K562 (cell line): ENCODE data around the gene PLEKHM3. TPM values are rescaled to one million over a fixed set of nuclear protein-coding genes. Genes with fewer than 3 reads are reported as not detected.
A peak's percentile ranks its signal among the peaks of the same experiment; 100 is the strongest.

Experiments used
- ATAC-seq: fragments of 200-7000 bp; cut with Tn5 transposase; 3 replicates; pipeline ENCODE4 v1.9.1; 2020; ENCODE audit warnings: moderate library complexity
- BruUV-seq: library from RNA; stranded (reverse); fragments of 400-500 nt; replicated peaks from 2 replicates; lab custom pipeline; 2021; lab: Mats Ljungman, UMichigan
- CTCF ChIA-PET: fragments of 300-600 bp; formaldehyde crosslinking; extraction: SDS; loops from one replicate; lab custom pipeline; 2021; ENCODE audit warnings: low intra/inter-chr PET ratio; lab: Yijun Ruan, JAX
- POLR2A ChIA-PET: fragments of 300-600, 350-650 bp; sonication (Branson Sonifier 250); formaldehyde crosslinking; extraction: SDS; loops from one replicate; lab custom pipeline; 2021; ENCODE audit warnings: antibody characterized with exemption, inconsistent platforms; lab: Yijun Ruan, JAX
- DNase-seq, 4 experiments: peaks; one replicate each; pipeline versions ENCODE4 v3.0.0 to v3.0.0-alpha.2; 2011 to 2018; ENCODE audit warnings: low spot score in 3 of 4, mixed read lengths in 3 of 4; ENCODE audit errors: extremely low read depth in 1 of 4
- FAIRE-seq: peaks from 2 replicates; lab custom pipeline; 2011; peaks lifted over from hg19 to GRCh38; lab: Jason Lieb, UNC
- H2AFZ ChIP-seq: 2 replicates; pipeline ENCODE4 v1.6.0; 2011; ENCODE audit warnings: low read depth, low read length, control low read depth, inconsistent platforms
- H3K27ac ChIP-seq: fragments of 200-600 bp; 3 replicates; pipeline ENCODE4 v1.8.0; 2011; ENCODE audit warnings: low read depth, mild to moderate bottlenecking, control low read depth, inconsistent platforms, low read length, moderate library complexity, mixed read lengths; ENCODE audit errors: extremely low read depth
- H3K27me3 ChIP-seq, 2 experiments: fragments of 300-600 bp in 1 of 2; 2 replicates in 1 of 2; 3 replicates in 1 of 2; pipeline versions ENCODE4 v1.6.0 to v1.8.0; 2011; ENCODE audit warnings: inconsistent platforms in 2 of 2, low read length in 2 of 2, mild to moderate bottlenecking in 1 of 2, mixed read lengths in 1 of 2, moderate library complexity in 1 of 2; ENCODE audit not compliant: control insufficient read depth in 2 of 2, insufficient read depth in 2 of 2
- H3K36me3 ChIP-seq: fragments of 300-600 bp; 3 replicates; pipeline ENCODE4 v1.8.0; 2011; ENCODE audit warnings: mild to moderate bottlenecking, low read length, inconsistent platforms; ENCODE audit not compliant: control insufficient read depth, insufficient read depth
- H3K4me1 ChIP-seq, 2 experiments: fragments of 200-600 bp in 1 of 2; replicated peaks in 1 of 2; 2 replicates in 1 of 2; 3 replicates in 1 of 2; pipeline versions ENCODE4 v1.5.1 to v1.8.0; 2011; ENCODE audit warnings: inconsistent platforms in 2 of 2, low read length in 2 of 2, mild to moderate bottlenecking in 1 of 2, mixed read lengths in 1 of 2, moderate library complexity in 1 of 2; ENCODE audit not compliant: control insufficient read depth in 2 of 2, insufficient read depth in 2 of 2
- H3K4me2 ChIP-seq: 2 replicates; pipeline ENCODE4 v1.6.1; 2011; ENCODE audit warnings: low read length, control low read depth, inconsistent platforms, mixed read lengths; ENCODE audit not compliant: insufficient read depth
- H3K4me3 ChIP-seq: fragments of 200-600 bp; sonication (generic), shearing (Covaris generic); 2 replicates; pipeline ENCODE4 v1.5.1; 2016; ENCODE audit warnings: control low read depth, inconsistent platforms
- H3K79me2 ChIP-seq: fragments of 200-600 bp; 3 replicates; pipeline ENCODE4 v1.8.0; 2011; ENCODE audit warnings: low read length, inconsistent platforms; ENCODE audit not compliant: control insufficient read depth, insufficient read depth
- H3K9ac ChIP-seq, 2 experiments: 2 replicates each; pipeline versions ENCODE4 v1.6.0 to v1.6.1; 2011; ENCODE audit warnings: low read depth in 2 of 2, low read length in 2 of 2, control low read depth in 1 of 2, inconsistent platforms in 1 of 2, mild to moderate bottlenecking in 1 of 2, mixed read lengths in 1 of 2; ENCODE audit not compliant: insufficient read depth in 1 of 2
- H3K9me1 ChIP-seq: one replicate; pipeline ENCODE4 v1.6.0; 2011; ENCODE audit warnings: inconsistent platforms, mild to moderate bottlenecking, low read length, moderate library complexity; ENCODE audit not compliant: control insufficient read depth, insufficient read depth
- H3K9me3 ChIP-seq: replicated peaks from 2 replicates; pipeline ENCODE4 v1.5.1; 2011; ENCODE audit warnings: low read depth, low read length, inconsistent platforms; ENCODE audit not compliant: control insufficient read depth, insufficient read depth
- H4K20me1 ChIP-seq: replicated peaks from 2 replicates; pipeline ENCODE4 v1.6.1; 2011; ENCODE audit warnings: low read length, inconsistent platforms, mixed read lengths; ENCODE audit not compliant: control insufficient read depth, insufficient read depth
- CBX3 ChIP-seq, 2 experiments: IDR thresholded peaks; 1 replicate in 1 of 2; 2 replicates in 1 of 2; pipeline ENCODE4 v1.6.1; 2012; ENCODE audit warnings: inconsistent platforms in 2 of 2, low read length in 2 of 2, borderline replicate concordance in 1 of 2, control low read depth in 1 of 2
- GABPB1 ChIP-seq: sonication (generic); formaldehyde crosslinking; IDR thresholded peaks from 2 replicates; pipeline ENCODE4 v1.8.0; 2022; ENCODE audit warnings: mild to moderate bottlenecking, missing genetic modification reagents
- HCFC1 ChIP-seq: IDR thresholded peaks from 2 replicates; pipeline ENCODE4 v1.6.1; 2012; ENCODE audit warnings: low read depth, low read length, improper control_type of control experiment
- MECOM ChIP-seq: fragments of 250-450 bp; sonication (Bioruptor Pico); IDR thresholded peaks from 2 replicates; pipeline ENCODE4 v1.8.0; 2022; ENCODE audit warnings: inconsistent platforms
- MTA2 ChIP-seq: fragments of 450-650 bp; IDR thresholded peaks from 2 replicates; pipeline ENCODE4 v1.6.1; 2016; ENCODE audit warnings: low read depth
- PHF8 ChIP-seq: fragments of 200-600 bp; sonication (generic); IDR thresholded peaks from 2 replicates; pipeline ENCODE4 v1.6.1; 2012; ENCODE audit warnings: mixed run types, mild to moderate bottlenecking, inconsistent platforms, low read length, moderate library complexity, borderline replicate concordance
- PPARD ChIP-seq: fragments of 250-450 bp; sonication (Bioruptor Pico); IDR thresholded peaks from 2 replicates; pipeline ENCODE4 v1.8.0; 2022; ENCODE audit warnings: inconsistent platforms, mild to moderate bottlenecking, moderate library complexity
- SIRT6 ChIP-seq: IDR thresholded peaks from one replicate; pipeline ENCODE4 v1.6.1; 2012; ENCODE audit warnings: low read depth, mild to moderate bottlenecking, control low read depth, inconsistent platforms, low read length, moderate library complexity
- TAF7 ChIP-seq: fragments of 450-650 bp; IDR thresholded peaks from 2 replicates; pipeline ENCODE4 v1.6.1; 2016; ENCODE audit warnings: missing genetic modification characterization, missing compliant biosample characterization
- ZNF165 ChIP-seq: fragments of 250-450 bp; sonication (Bioruptor Pico); IDR thresholded peaks from 2 replicates; pipeline ENCODE4 v1.4.0; 2020; ENCODE audit warnings: borderline replicate concordance
- ZNF584 ChIP-seq: fragments of 200-800 bp; sonication (Bioruptor generic); IDR thresholded peaks from 2 replicates; pipeline ENCODE4 v1.6.1; 2016; ENCODE audit warnings: low read depth, mild to moderate bottlenecking, missing genetic modification characterization, missing compliant biosample characterization
- WGBS: fragments of 100-300 bp; shearing (Covaris generic); methylation state at CpG from one replicate; pipeline ENCODE4 v1.1.6; 2016; ENCODE audit warnings: low coverage, mixed read lengths; ENCODE audit not compliant: insufficient coverage; ENCODE audit errors: missing lambda C conversion rate; 5-methylcytosine and 5-hydroxymethylcytosine counted together
- in situ Hi-C: fragments of 300-500 bp; cut with MboI; formaldehyde crosslinking; loops from 4 replicates; pipeline ENCODE4 v1.15.0; 2018; ENCODE audit warnings: inconsistent platforms, mixed read lengths
- intact Hi-C: fragments of 100-400 bp; cut with micrococcal nuclease; formaldehyde crosslinking; loops from 2 replicates; pipeline ENCODE4 v1.14.2; 2022
- polyA plus RNA-seq, 8 experiments: library from polyadenylated mRNA; depleted of rRNA in 4 of 8; stranded (reverse) in 5 of 8; unstranded in 3 of 8; fragments of >200 nt; fragmentation: Nextera tagmentation in 2 of 8; fragmentation: Illumina TruSeq in 1 of 8; extraction: Ambion mirVana in 2 of 8; extraction: Trizol in 1 of 8; gene quantifications; 2 replicates each; pipeline versions ENCODE4 v1.2.1 to v1.2.3, GENCODE V29; 2011 to 2014; ENCODE audit warnings: inconsistent platforms in 1 of 8, missing spikeins in 1 of 8
- total RNA-seq, 7 experiments: library from RNA; depleted of rRNA in 6 of 7; stranded (reverse); fragments of >200 nt in 6 of 7; fragmentation: Illumina TruSeq in 2 of 7; extraction: Trizol in 2 of 7; gene quantifications; 2 replicates each; pipeline versions ENCODE4 v1.2.1 to v1.2.3, GENCODE V29; 2011 to 2021; ENCODE audit warnings: low replicate concordance in 1 of 7
- TF ChIP-seq, protein P1 (sequence below): fragments of 450-650 bp; formaldehyde crosslinking; IDR thresholded peaks from 2 replicates; pipeline ENCODE4 v1.4.0; 2020; ENCODE audit warnings: mild to moderate bottlenecking
- TF ChIP-seq, protein P2 (sequence below): fragments of 450-650 bp; formaldehyde crosslinking; IDR thresholded peaks from 2 replicates; pipeline ENCODE4 v1.4.0; 2022; ENCODE audit warnings: missing genetic modification characterization
- TF ChIP-seq, protein P3 (sequence below): fragments of 450-650 bp; IDR thresholded peaks from 2 replicates; pipeline ENCODE4 v1.6.1; 2018; ENCODE audit warnings: mild to moderate bottlenecking, low read depth; ENCODE audit not compliant: partially characterized antibody
- TF ChIP-seq, protein P4 (sequence below), 2 experiments: IDR thresholded peaks; 2 replicates each; pipeline ENCODE4 v1.6.1; 2011; ENCODE audit warnings: borderline replicate concordance in 1 of 2, control low read depth in 1 of 2, low read depth in 1 of 2, low read length in 1 of 2, mild to moderate bottlenecking in 1 of 2, mixed read lengths in 1 of 2, moderate library complexity in 1 of 2; ENCODE audit not compliant: insufficient read depth in 1 of 2, insufficient read length in 1 of 2, poor library complexity in 1 of 2, severe bottlenecking in 1 of 2; ENCODE audit errors: extremely low read depth in 1 of 2

Gene PLEKHM3
- total and polyA plus RNA-seq, 9 of the 15 experiments (the other 6 are each of a cell fraction or from before 2014, with no cell fraction given), result 0.24 to 1.6 (median 1.0) TPM

DNA sequence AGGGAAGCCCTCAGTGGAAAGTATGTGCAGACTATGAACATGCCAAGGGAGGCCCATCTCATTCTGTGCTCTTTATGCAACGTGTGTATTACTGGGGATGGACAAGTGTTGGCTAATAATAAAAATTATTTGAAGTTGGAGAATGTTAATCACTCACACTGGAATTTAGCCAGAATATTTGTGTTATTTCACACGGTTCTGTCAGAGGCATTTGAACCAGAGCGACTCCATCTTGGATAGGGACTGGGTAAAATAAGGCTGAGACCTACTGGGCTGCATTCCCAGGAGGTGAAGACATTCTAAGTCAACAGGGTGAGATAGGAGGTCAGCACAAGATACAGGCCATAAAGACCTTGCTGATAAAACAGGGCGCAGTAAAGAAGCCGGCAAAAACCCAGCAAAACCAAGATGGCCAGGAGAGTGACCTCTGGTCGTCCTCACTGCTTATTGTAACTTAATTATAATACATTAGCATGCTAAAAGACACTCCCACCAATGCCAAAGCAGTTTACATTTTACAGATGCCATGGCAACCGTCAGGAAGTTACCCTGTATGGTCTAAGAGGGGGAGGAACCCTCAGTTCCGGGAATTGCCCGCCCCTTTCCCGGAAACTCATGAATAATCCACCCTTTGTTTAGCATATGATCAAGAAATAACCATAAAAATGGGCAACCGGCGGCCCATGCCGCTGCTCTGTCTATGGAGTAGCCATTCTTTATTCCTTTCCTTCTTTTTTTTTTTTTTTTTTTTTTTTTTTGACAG lies 253.1 kb downstream of the PLEKHM3 start:
- ATAC-seq, result peak; percentile 57
- peak overlapping the region; percentile 88 for H2AFZ ChIP-seq
- H3K27ac ChIP-seq, result peak overlapping the region; percentile 91
- H3K36me3 ChIP-seq, result peaks cover 12% of the 10 kb centered on the region; the same call in 2 of the 3 replicates
- WGBS, result 10% methylated on average over 6 of the region's 13 CpGs
- H3K4me1 ChIP-seq, result peaks cover 9 to 44% of the 10 kb centered on the region in 2 experiments; a peak in 4 of 5 replicates
- CTCF ChIA-PET, result no interaction called here
- H3K9ac ChIP-seq, result peak overlapping the region; percentile 88 to 91; a peak in 3 of 4 replicates
- POLR2A ChIA-PET, result interaction anchor here (0.8 kb wide), 1 partner anchor 17 kb away, joined by 3 read pairs; no protein-coding TSS in a partner anchor
- BruUV-seq, result no TSS peak
- intact Hi-C loops (loop anchor here (2.0 kb wide), 1 partner anchor 21 kb away; no protein-coding TSS in a partner anchor), in situ Hi-C loops (loop anchor here (5.0 kb wide), 1 partner anchor 55 kb away; no protein-coding TSS in a partner anchor)
- H3K27me3 ChIP-seq, result no peaks in the 10 kb centered on the region
- H3K4me2 ChIP-seq, result peak overlapping the region; percentile 81
- peak; percentile 94 for FAIRE-seq
- peaks cover 22% of the 10 kb centered on the region for H3K79me2 ChIP-seq
- peak; percentile 33 to 96 (median 59) for DNase-seq
- no peaks in the 10 kb centered on the region for H4K20me1 ChIP-seq
- no peaks in the 10 kb centered on the region for H3K9me1 ChIP-seq
- peak overlapping the region; percentile 39; the same call in 1 of the 2 replicates for H3K4me3 ChIP-seq
- 0 out of 2 replicates have a peak, but pooled peaks cover 2% of the 10 kb centered on the region for H3K9me3 ChIP-seq
- TF ChIP-seq HCFC1 (no peak), MECOM (CRISPR knock-in tag) (peak; percentile 100), TAF7 (tag) (peak; percentile 99), CBX3 (IDR thresholded peaks at IDR 0.05; ENCODE audit: borderline replicate concordance in 1 of 2, low read length in 2 of 2) (no peak), PHF8 (no peak), ZNF584 (CRISPR knock-in tag) (peak; percentile 100), GABPB1 (CRISPR knock-in tag) (no peak), ZNF165 (CRISPR knock-in tag) (peak; percentile 99), PPARD (peak; percentile 97), SIRT6 (no peak), MTA2 (peak; percentile 58)
- TF ChIP-seq, protein P1, sequence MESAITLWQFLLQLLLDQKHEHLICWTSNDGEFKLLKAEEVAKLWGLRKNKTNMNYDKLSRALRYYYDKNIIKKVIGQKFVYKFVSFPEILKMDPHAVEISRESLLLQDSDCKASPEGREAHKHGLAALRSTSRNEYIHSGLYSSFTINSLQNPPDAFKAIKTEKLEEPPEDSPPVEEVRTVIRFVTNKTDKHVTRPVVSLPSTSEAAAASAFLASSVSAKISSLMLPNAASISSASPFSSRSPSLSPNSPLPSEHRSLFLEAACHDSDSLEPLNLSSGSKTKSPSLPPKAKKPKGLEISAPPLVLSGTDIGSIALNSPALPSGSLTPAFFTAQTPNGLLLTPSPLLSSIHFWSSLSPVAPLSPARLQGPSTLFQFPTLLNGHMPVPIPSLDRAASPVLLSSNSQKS, result peak; percentile 99
- TF ChIP-seq, protein P2, sequence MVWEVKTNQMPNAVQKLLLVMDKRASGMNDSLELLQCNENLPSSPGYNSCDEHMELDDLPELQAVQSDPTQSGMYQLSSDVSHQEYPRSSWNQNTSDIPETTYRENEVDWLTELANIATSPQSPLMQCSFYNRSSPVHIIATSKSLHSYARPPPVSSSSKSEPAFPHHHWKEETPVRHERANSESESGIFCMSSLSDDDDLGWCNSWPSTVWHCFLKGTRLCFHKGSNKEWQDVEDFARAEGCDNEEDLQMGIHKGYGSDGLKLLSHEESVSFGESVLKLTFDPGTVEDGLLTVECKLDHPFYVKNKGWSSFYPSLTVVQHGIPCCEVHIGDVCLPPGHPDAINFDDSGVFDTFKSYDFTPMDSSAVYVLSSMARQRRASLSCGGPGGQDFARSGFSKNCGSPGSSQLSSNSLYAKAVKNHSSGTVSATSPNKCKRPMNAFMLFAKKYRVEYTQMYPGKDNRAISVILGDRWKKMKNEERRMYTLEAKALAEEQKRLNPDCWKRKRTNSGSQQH (CRISPR knock-in tag), result peak; percentile 99
- TF ChIP-seq, protein P3, sequence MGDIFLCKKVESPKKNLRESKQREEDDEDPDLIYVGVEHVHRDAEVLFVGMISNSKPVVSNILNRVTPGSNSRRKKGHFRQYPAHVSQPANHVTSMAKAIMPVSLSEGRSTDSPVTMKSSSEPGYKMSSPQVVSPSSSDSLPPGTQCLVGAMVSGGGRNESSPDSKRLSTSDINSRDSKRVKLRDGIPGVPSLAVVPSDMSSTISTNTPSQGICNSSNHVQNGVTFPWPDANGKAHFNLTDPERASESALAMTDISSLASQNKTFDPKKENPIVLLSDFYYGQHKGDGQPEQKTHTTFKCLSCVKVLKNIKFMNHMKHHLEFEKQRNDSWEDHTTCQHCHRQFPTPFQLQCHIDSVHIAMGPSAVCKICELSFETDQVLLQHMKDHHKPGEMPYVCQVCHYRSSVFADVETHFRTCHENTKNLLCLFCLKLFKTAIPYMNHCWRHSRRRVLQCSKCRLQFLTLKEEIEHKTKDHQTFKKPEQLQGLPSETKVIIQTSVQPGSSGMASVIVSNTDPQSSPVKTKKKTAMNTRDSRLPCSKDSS, result no peak
- TF ChIP-seq, protein P4, sequence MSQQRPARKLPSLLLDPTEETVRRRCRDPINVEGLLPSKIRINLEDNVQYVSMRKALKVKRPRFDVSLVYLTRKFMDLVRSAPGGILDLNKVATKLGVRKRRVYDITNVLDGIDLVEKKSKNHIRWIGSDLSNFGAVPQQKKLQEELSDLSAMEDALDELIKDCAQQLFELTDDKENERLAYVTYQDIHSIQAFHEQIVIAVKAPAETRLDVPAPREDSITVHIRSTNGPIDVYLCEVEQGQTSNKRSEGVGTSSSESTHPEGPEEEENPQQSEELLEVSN (IDR thresholded peaks at IDR 0.05; ENCODE audit: borderline replicate concordance in 1 of 2, extremely low read depth in 1 of 2, insufficient read depth in 1 of 2, insufficient read length in 1 of 2, low read depth in 1 of 2, low read length in 1 of 2, poor library complexity in 1 of 2, severe bottlenecking in 1 of 2), result no peak
